Trophoblast cell (in vitro differentiated cells and primary cell): ENCODE data around the gene GAB2.

Experiments used
- DNase-seq, 2 donors: peaks; one replicate each; pipeline ENCODE4 v3.0.0-alpha.2; 2016
- H2AFZ ChIP-seq: 2 replicates; pipeline ENCODE4 v1.6.1; 2013; ENCODE audit warnings: low read length, moderate library complexity, mild to moderate bottlenecking; ENCODE audit not compliant: insufficient read depth, poor library complexity
- H2AK5ac ChIP-seq: 2 replicates; pipeline ENCODE4 v1.6.1; 2013; ENCODE audit warnings: mild to moderate bottlenecking, low read length
- H2BK120ac ChIP-seq: 2 replicates; pipeline ENCODE4 v1.6.1; 2013; ENCODE audit warnings: low read length, mild to moderate bottlenecking, moderate library complexity; ENCODE audit not compliant: insufficient read depth, poor library complexity
- H2BK12ac ChIP-seq: 2 replicates; pipeline ENCODE4 v1.6.1; 2013; ENCODE audit warnings: mild to moderate bottlenecking, low read length, moderate library complexity
- H2BK5ac ChIP-seq: 2 replicates; pipeline ENCODE4 v1.6.1; 2013; ENCODE audit warnings: low read length, low read depth, moderate library complexity, mild to moderate bottlenecking; ENCODE audit not compliant: poor library complexity
- H3K14ac ChIP-seq: 2 replicates; pipeline ENCODE4 v1.6.1; 2013; ENCODE audit warnings: mild to moderate bottlenecking, low read length
- H3K18ac ChIP-seq: 2 replicates; pipeline ENCODE4 v1.6.1; 2013; ENCODE audit warnings: mild to moderate bottlenecking, low read length
- H3K23ac ChIP-seq: 2 replicates; pipeline ENCODE4 v1.6.1; 2013; ENCODE audit warnings: low read length
- H3K27ac ChIP-seq: 2 replicates; pipeline ENCODE4 v1.5.1; 2013; ENCODE audit warnings: low read depth, mild to moderate bottlenecking, inconsistent platforms, low read length, moderate library complexity
- H3K27me3 ChIP-seq: 2 replicates; pipeline ENCODE4 v1.6.1; 2013; ENCODE audit warnings: inconsistent platforms, mild to moderate bottlenecking, low read length, moderate library complexity; ENCODE audit not compliant: insufficient read depth
- H3K36me3 ChIP-seq, 2 experiments: 1 replicate in 1 of 2; 2 replicates in 1 of 2; pipeline ENCODE4 v1.6.1; 2013; ENCODE audit warnings: low read length in 2 of 2, mild to moderate bottlenecking in 2 of 2, moderate library complexity in 1 of 2; ENCODE audit not compliant: insufficient read depth in 2 of 2, control insufficient read depth in 1 of 2
- H3K4ac ChIP-seq: 2 replicates; pipeline ENCODE4 v1.6.1; 2013; ENCODE audit warnings: low read depth, mild to moderate bottlenecking, low read length, moderate library complexity
- H3K4me1 ChIP-seq, 2 experiments: 1 replicate in 1 of 2; 2 replicates in 1 of 2; pipeline ENCODE4 v1.6.1; 2013; ENCODE audit warnings: low read length in 2 of 2, mild to moderate bottlenecking in 2 of 2, moderate library complexity in 1 of 2; ENCODE audit not compliant: insufficient read depth in 2 of 2, control insufficient read depth in 1 of 2
- H3K4me2 ChIP-seq: 2 replicates; pipeline ENCODE4 v1.6.1; 2013; ENCODE audit warnings: inconsistent platforms, mild to moderate bottlenecking, low read length, moderate library complexity
- H3K4me3 ChIP-seq: 2 replicates; pipeline ENCODE4 v1.5.1; 2013; ENCODE audit warnings: mild to moderate bottlenecking, low read depth, low read length, inconsistent platforms
- H3K79me1 ChIP-seq: one replicate; pipeline ENCODE4 v1.6.1; 2013; ENCODE audit warnings: low read length
- H3K79me2 ChIP-seq: 2 replicates; pipeline ENCODE4 v1.6.1; 2013; ENCODE audit warnings: low read length, mild to moderate bottlenecking; ENCODE audit not compliant: control insufficient read depth, insufficient read depth, poor library complexity
- H3K9ac ChIP-seq: 2 replicates; pipeline ENCODE4 v1.6.1; 2013; ENCODE audit warnings: mild to moderate bottlenecking, low read length
- H3K9me3 ChIP-seq: 2 replicates; pipeline ENCODE4 v1.6.1; 2013; ENCODE audit warnings: low read depth, mild to moderate bottlenecking, control low read depth, inconsistent platforms, low read length; ENCODE audit not compliant: insufficient read depth
- H4K12ac ChIP-seq: 2 replicates; pipeline ENCODE4 v1.6.1; 2013; ENCODE audit warnings: low read depth, mild to moderate bottlenecking, low read length, moderate library complexity
- H4K8ac ChIP-seq: 2 replicates; pipeline ENCODE4 v1.6.1; 2013; ENCODE audit warnings: low read depth, mild to moderate bottlenecking, low read length, moderate library complexity
- H4K91ac ChIP-seq: one replicate; pipeline ENCODE4 v1.6.1; 2013; ENCODE audit warnings: low read depth, mild to moderate bottlenecking, low read length, moderate library complexity
- WGBS: extraction: QIAGEN DNeasy Blood & Tissue Kit; methylation state at CpG from one replicate; pipeline ENCODE4 v1.1.7; 2013; ENCODE audit warnings: missing lambda C conversion rate; ENCODE audit not compliant: insufficient read length, insufficient coverage; ENCODE audit errors: extremely low coverage; 5-methylcytosine and 5-hydroxymethylcytosine counted together

GAB2 gene

GRCh38 chr11:78221396-78222315 is 196.0 kb downstream of the GAB2 start:
- Histone ChIP-seq H3K4me3 (no peak overlapping the region), H2BK5ac (no peak overlapping the region), H4K8ac (no peak overlapping the region), H2AK5ac (no peak overlapping the region), H2BK12ac (no peak overlapping the region), H3K14ac (no peak overlapping the region), H3K4me1 (no peaks in the 10 kb centered on the region), H3K36me3 (peaks cover 69 to 90% of the 10 kb centered on the region in 2 experiments), H4K12ac (no peak overlapping the region), H3K4me2 (no peak overlapping the region), H3K27me3 (no peaks in the 10 kb centered on the region), H3K4ac (no peak overlapping the region), H2BK120ac (no peak overlapping the region), H3K9me3 (peaks cover 5% of the 10 kb centered on the region), H3K79me1 (no peaks in the 10 kb centered on the region), H4K91ac (no peak overlapping the region), H2AFZ (no peak overlapping the region), H3K9ac (no peak overlapping the region), H3K18ac (no peak overlapping the region), H3K79me2 (no peaks in the 10 kb centered on the region), H3K27ac (no peak overlapping the region), H3K23ac (no peak overlapping the region)
- WGBS: no CpG with 5 or more reads among the region's 13 CpGs
- DNase-seq: no peak

- no peak overlapping the region for H4K12ac ChIP-seq
- H3K14ac ChIP-seq: no peak overlapping the region
- H4K91ac ChIP-seq: no peak overlapping the region
- H3K79me2 ChIP-seq: no peaks in the 10 kb centered on the region
- H3K9ac ChIP-seq: no peak overlapping the region
- no peaks in the 10 kb centered on the region for H3K4me1 ChIP-seq
- H2BK120ac ChIP-seq: no peak overlapping the region
- no peak overlapping the region for H3K4ac ChIP-seq
- WGBS: no CpG with 5 or more reads among the region's 14 CpGs
- H3K9me3 ChIP-seq: peaks cover 5% of the 10 kb centered on the region
- H2AFZ ChIP-seq: no peak overlapping the region
- no peak overlapping the region for H2BK12ac ChIP-seq
- no peak overlapping the region for H3K27ac ChIP-seq
- H3K36me3 ChIP-seq: peaks cover 75 to 93% of the 10 kb centered on the region in 2 experiments
- no peak overlapping the region for H2BK5ac ChIP-seq
- H3K27me3 ChIP-seq: no peaks in the 10 kb centered on the region
- no peak overlapping the region for H3K18ac ChIP-seq
- no peak for DNase-seq
- H3K23ac ChIP-seq: no peak overlapping the region
- no peak overlapping the region for H2AK5ac ChIP-seq
- no peak overlapping the region for H3K4me3 ChIP-seq
- H3K4me2 ChIP-seq: no peak overlapping the region
- H3K79me1 ChIP-seq: no peaks in the 10 kb centered on the region
- no peak overlapping the region for H4K8ac ChIP-seq
These were observed 197.1 kb downstream of the GAB2 start for GRCh38 chr11:78220218-78221157.

GRCh38 chr11:78219493-78220217 is 198.0 kb downstream of the GAB2 start:
- no peak overlapping the region for H3K18ac ChIP-seq
- H3K27ac ChIP-seq: no peak overlapping the region
- no peaks in the 10 kb centered on the region for H3K79me1 ChIP-seq
- H2BK5ac ChIP-seq: no peak overlapping the region
- no peaks in the 10 kb centered on the region for H3K79me2 ChIP-seq
- H4K8ac ChIP-seq: no peak overlapping the region
- no peaks in the 10 kb centered on the region for H3K27me3 ChIP-seq
- DNase-seq: no peak
- peaks cover 5% of the 10 kb centered on the region for H3K9me3 ChIP-seq
- no peak overlapping the region for H2BK12ac ChIP-seq
- H2BK120ac ChIP-seq: no peak overlapping the region
- no peak overlapping the region for H3K4me2 ChIP-seq
- no peak overlapping the region for H4K91ac ChIP-seq
- H3K4me1 ChIP-seq: no peaks in the 10 kb centered on the region
- no peak overlapping the region for H2AFZ ChIP-seq
- H3K4ac ChIP-seq: no peak overlapping the region
- H3K14ac ChIP-seq: no peak overlapping the region
- no peak overlapping the region for H3K4me3 ChIP-seq
- WGBS: no CpG with 5 or more reads among the region's 7 CpGs
- no peak overlapping the region for H3K9ac ChIP-seq
- peaks cover 78 to 92% of the 10 kb centered on the region in 2 experiments for H3K36me3 ChIP-seq
- H3K23ac ChIP-seq: no peak overlapping the region
- no peak overlapping the region for H4K12ac ChIP-seq
- no peak overlapping the region for H2AK5ac ChIP-seq
